IMR-90 (cell line): ENCODE results near the gene NEK9. TPM values are rescaled to one million over a fixed set of nuclear protein-coding genes. Genes with fewer than 3 reads are reported as not detected.

Source experiments
- ATAC-seq: fragments of 200-7000 bp; cut with Tn5 transposase; 2 replicates; pipeline ENCODE4 v1.9.1; 2020; ENCODE audit warnings: low read depth, mild to moderate bottlenecking, moderate library complexity
- BruUV-seq: library from RNA; stranded (reverse); fragments of 400-500 nt; replicated peaks from 2 replicates; lab custom pipeline; 2021; lab: Mats Ljungman, UMichigan
- CTCF ChIA-PET: fragments of 300-600 bp; formaldehyde crosslinking; extraction: SDS; loops from one replicate; lab custom pipeline; 2021; ENCODE audit warnings: antibody characterized with exemption; lab: Yijun Ruan, JAX
- POLR2A ChIA-PET: fragments of 300-600 bp; sonication (Branson Sonifier 250); formaldehyde crosslinking; loops from one replicate; lab custom pipeline; 2022; ENCODE audit warnings: antibody characterized with exemption; ENCODE audit not compliant: unreplicated experiment; lab: Charles Lee
- DNase-seq: peaks from one replicate; pipeline ENCODE4 v3.0.0; 2013
- H2AFZ ChIP-seq: replicated peaks from 2 replicates; pipeline ENCODE3; 2013; ENCODE audit warnings: low read length, mild to moderate bottlenecking; ENCODE audit not compliant: poor library complexity
- H2AK5ac ChIP-seq: 2 replicates; pipeline ENCODE4 v1.6.1; 2013; ENCODE audit warnings: low read depth, low read length, inconsistent platforms
- H2AK9ac ChIP-seq: replicated peaks from 2 replicates; pipeline ENCODE3; 2013; ENCODE audit warnings: mild to moderate bottlenecking, low read depth, low read length, moderate library complexity; ENCODE audit not compliant: poor library complexity
- H2BK120ac ChIP-seq: 2 replicates; pipeline ENCODE4 v1.6.1; 2013; ENCODE audit warnings: low read depth, low read length, inconsistent platforms
- H2BK15ac ChIP-seq: 3 replicates; pipeline ENCODE4 v1.6.1; 2013; ENCODE audit warnings: low read depth, low read length, inconsistent platforms
- H2BK20ac ChIP-seq: 2 replicates; pipeline ENCODE4 v1.6.1; 2013; ENCODE audit warnings: low read depth, mild to moderate bottlenecking, inconsistent platforms, low read length, moderate library complexity
- H2BK5ac ChIP-seq: 2 replicates; pipeline ENCODE4 v1.6.1; 2013; ENCODE audit warnings: mild to moderate bottlenecking, low read depth, low read length, inconsistent platforms; ENCODE audit not compliant: poor library complexity, severe bottlenecking
- H3K14ac ChIP-seq: replicated peaks from 2 replicates; pipeline ENCODE4 v1.6.1; 2013; ENCODE audit warnings: low read depth, low read length, inconsistent platforms
- H3K18ac ChIP-seq: 2 replicates; pipeline ENCODE4 v1.6.1; 2013; ENCODE audit warnings: low read depth, low read length, control low read depth
- H3K23ac ChIP-seq: 2 replicates; pipeline ENCODE4 v1.6.1; 2013; ENCODE audit warnings: low read depth, low read length, inconsistent platforms
- H3K27ac ChIP-seq: 2 replicates; pipeline ENCODE4 v1.5.1; 2013; ENCODE audit warnings: mild to moderate bottlenecking, control low read depth, low read length; ENCODE audit not compliant: insufficient read depth
- H3K27me3 ChIP-seq: 2 replicates; pipeline ENCODE4 v1.6.1; 2013; ENCODE audit warnings: low read length; ENCODE audit not compliant: control insufficient read depth, insufficient read depth
- H3K36me3 ChIP-seq: 2 replicates; pipeline ENCODE4 v1.6.1; 2013; ENCODE audit warnings: low read length, mixed read lengths; ENCODE audit not compliant: control insufficient read depth, insufficient read depth
- H3K4ac ChIP-seq: 2 replicates; pipeline ENCODE4 v1.6.1; 2013; ENCODE audit warnings: low read depth, low read length, inconsistent platforms
- H3K4me1 ChIP-seq: 2 replicates; pipeline ENCODE4 v1.6.1; 2013; ENCODE audit warnings: low read length, mixed read lengths; ENCODE audit not compliant: control insufficient read depth, insufficient read depth
- H3K4me2 ChIP-seq: 2 replicates; pipeline ENCODE4 v1.6.1; 2013; ENCODE audit warnings: low read depth, mild to moderate bottlenecking, control low read depth, low read length, moderate library complexity
- H3K4me3 ChIP-seq: 2 replicates; pipeline ENCODE4 v1.5.1; 2013; ENCODE audit warnings: low read depth, mild to moderate bottlenecking, control low read depth, low read length, moderate library complexity; ENCODE audit not compliant: insufficient read depth
- H3K56ac ChIP-seq: 2 replicates; pipeline ENCODE4 v1.6.1; 2013; ENCODE audit warnings: low read length, inconsistent platforms; ENCODE audit not compliant: insufficient read depth; ENCODE audit errors: extremely low read depth
- H3K79me1 ChIP-seq, 2 experiments: 2 replicates each; pipeline ENCODE4 v1.6.1; 2013; ENCODE audit warnings: low read length in 2 of 2, inconsistent platforms in 1 of 2, low read depth in 1 of 2
- H3K9ac ChIP-seq: 2 replicates; pipeline ENCODE4 v1.6.1; 2013; ENCODE audit warnings: low read depth, low read length, control low read depth
- H3K9me1 ChIP-seq: 2 replicates; pipeline ENCODE4 v1.6.1; 2013; ENCODE audit warnings: low read length, inconsistent platforms; ENCODE audit not compliant: insufficient read depth
- H3K9me3 ChIP-seq: 2 replicates; pipeline ENCODE4 v1.6.1; 2013; ENCODE audit warnings: low read length; ENCODE audit not compliant: control insufficient read depth, insufficient read depth
- H4K20me1 ChIP-seq: 2 replicates; pipeline ENCODE4 v1.6.1; 2013; ENCODE audit warnings: low read length, inconsistent platforms; ENCODE audit not compliant: insufficient read depth
- H4K5ac ChIP-seq: 2 replicates; pipeline ENCODE4 v1.6.1; 2013; ENCODE audit warnings: mild to moderate bottlenecking, low read depth, low read length, control low read depth
- H4K8ac ChIP-seq, 2 experiments: 2 replicates each; pipeline ENCODE4 v1.6.1; 2013; ENCODE audit warnings: low read depth in 2 of 2, low read length in 2 of 2, control low read depth in 1 of 2, inconsistent platforms in 1 of 2
- H4K91ac ChIP-seq: 2 replicates; pipeline ENCODE4 v1.6.1; 2013; ENCODE audit warnings: low read depth, low read length, inconsistent platforms; ENCODE audit not compliant: insufficient read depth
- CEBPB ChIP-seq: IDR thresholded peaks from 2 replicates; pipeline ENCODE4 v1.6.1; 2012; ENCODE audit warnings: low read depth, low read length, improper control_type of control experiment
- MAFK ChIP-seq: IDR thresholded peaks from 2 replicates; pipeline ENCODE4 v1.6.1; 2012; ENCODE audit warnings: low read depth, low read length, improper control_type of control experiment
- SMC3 ChIP-seq: fragments of 150-350 bp; IDR thresholded peaks from 2 replicates; pipeline ENCODE4 v1.6.1; 2016; ENCODE audit warnings: low read depth, mild to moderate bottlenecking, antibody characterized with exemption, low read length, moderate library complexity
- WGBS, 2 experiments: methylation state at CpG; one replicate each; pipeline versions ENCODE4 v1.1.5 to v1.1.7; 2013; ENCODE audit warnings: missing lambda C conversion rate in 2 of 2; ENCODE audit not compliant: insufficient read length in 1 of 2; ENCODE audit errors: extremely low coverage in 2 of 2; 5-methylcytosine and 5-hydroxymethylcytosine counted together
- dilution Hi-C: fragments of 300-500 bp; cut with HindIII; formaldehyde crosslinking; loops from one replicate; pipeline ENCODE4 v1.14.3; 2018; ENCODE audit warnings: low sequenced_read_pairs; ENCODE audit not compliant: unreplicated experiment
- in situ Hi-C: fragments of 300-500 bp; cut with MboI; formaldehyde crosslinking; loops from 3 replicates; pipeline ENCODE4 v1.14.3; 2019; ENCODE audit warnings: low sequenced_read_pairs, inconsistent platforms, mixed read lengths
- intact Hi-C: fragments of 100-400 bp; cut with micrococcal nuclease; formaldehyde crosslinking; loops from 2 replicates; pipeline ENCODE4 v1.10.0; 2022
- polyA plus RNA-seq, 3 experiments: library from polyadenylated mRNA; depleted of rRNA; stranded (reverse); fragments of >200 nt; gene quantifications; 2 replicates each; pipeline ENCODE4 v1.2.3, GENCODE V29; 2012; ENCODE audit warnings: low replicate concordance in 1 of 3
- total RNA-seq: library from RNA; depleted of rRNA; stranded (reverse); fragments of >200 nt; gene quantifications from 2 replicates; pipeline ENCODE4 v1.2.3, GENCODE V29; 2012

Gene NEK9
- total and polyA plus RNA-seq, 2 of the 4 experiments (the other 2 are of a cell fraction), result 22.9 to 23.2 TPM

GRCh38 chr14:75158843-75159614 lies 32.2 kb upstream of the NEK9 start:
- no CpG with 5 or more reads among the region's 6 CpGs for WGBS, 2 experiments
- in situ Hi-C loops, result no loop called here
- Histone ChIP-seq H3K4me2 (no peak overlapping the region), H3K9me1 (peaks cover 7% of the 10 kb centered on the region), H3K27me3 (no peaks in the 10 kb centered on the region), H2AK5ac (no peak overlapping the region), H2BK5ac (no peak overlapping the region), H4K5ac (no peak overlapping the region), H3K4me1 (no peaks in the 10 kb centered on the region; the same call in 1 of the 2 replicates), H2BK20ac (no peak overlapping the region), H3K23ac (no peak overlapping the region), H2BK120ac (no peak overlapping the region), H4K91ac (no peak overlapping the region), H2AK9ac (no peak overlapping the region), H3K79me1 (peaks cover 13 to 83% of the 10 kb centered on the region in 2 experiments), H3K27ac (no peak overlapping the region), H4K8ac (no peak overlapping the region), H4K20me1 (peaks cover 66% of the 10 kb centered on the region), H3K18ac (no peak overlapping the region), H2BK15ac (no peak overlapping the region), H3K56ac (no peak overlapping the region), H3K9me3 (no peaks in the 10 kb centered on the region), H3K4me3 (no peak overlapping the region), H2AFZ (no peak overlapping the region), H3K36me3 (no peaks in the 10 kb centered on the region), H3K4ac (no peak overlapping the region), H3K14ac (no peak overlapping the region), H3K9ac (no peak overlapping the region)
- TF ChIP-seq CEBPB, result peak; percentile 71
- no peak for TF ChIP-seq SMC3
- TF ChIP-seq MAFK, result no peak
- ChIA-PET CTCF (no interaction called here), POLR2A (no interaction called here)
- no TSS peak for BruUV-seq
- dilution Hi-C loops, result no loop called here
- intact Hi-C loops, result no loop called here
- DNase-seq (peak; percentile 38), ATAC-seq (peak; percentile 27; the same call in 1 of the 2 replicates)
